Measurements from ENCODE around the gene SH3RF3.

- no peak for TF ChIP-seq TCF12 (IDR thresholded peaks at IDR 0.05)
- TF ChIP-seq CHD2 (IDR thresholded peaks at IDR 0.05; ENCODE audit: low read length, partially characterized antibody), result no peak
- no peak for TF ChIP-seq NFIC (IDR thresholded peaks at IDR 0.05; ENCODE audit: borderline replicate concordance)
- TF ChIP-seq CTCF (IDR thresholded peaks at IDR 0.05), result no peak
- no peak for TF ChIP-seq POLR2AphosphoS5 (IDR thresholded peaks at IDR 0.05; ENCODE audit: low read depth, low read length)
- TF ChIP-seq EP300 (IDR thresholded peaks at IDR 0.05; ENCODE audit: borderline replicate concordance in 1 of 2, low read depth in 1 of 2, low read length in 1 of 2), result no peak
- no peak for TF ChIP-seq USF1 (IDR thresholded peaks at IDR 0.05; ENCODE audit: borderline replicate concordance, low read depth)
- no peak for TF ChIP-seq MEF2A (IDR thresholded peaks at IDR 0.05; ENCODE audit: borderline replicate concordance, low read depth)
- TF ChIP-seq SIN3A (IDR thresholded peaks at IDR 0.05; ENCODE audit: borderline replicate concordance, low read depth, low read length), result no peak
- TF ChIP-seq NRF1 (IDR thresholded peaks at IDR 0.05; ENCODE audit: low read depth, low read length), result no peak
- TF ChIP-seq TAF1 (IDR thresholded peaks at IDR 0.05; ENCODE audit: borderline replicate concordance, low read depth, low read length), result no peak
- TF ChIP-seq MAX (IDR thresholded peaks at IDR 0.05; ENCODE audit: low read depth), result no peak
Observed at GRCh38 chr2:109384308-109385271, 255.6 kb downstream of the SH3RF3 start.

All from SK-N-SH (cell line).